GM12874 (cell line): ENCODE measurements around the gene VPS29.

ENCODE experiments used
- TF ChIP-seq, protein P1 (sequence below): IDR thresholded peaks from 2 replicates; pipeline ENCODE4 v1.5.1; 2011; ENCODE audit warnings: low read depth, mild to moderate bottlenecking, control low read depth, low read length, moderate library complexity; ENCODE audit not compliant: insufficient read depth

Gene VPS29

DNA sequence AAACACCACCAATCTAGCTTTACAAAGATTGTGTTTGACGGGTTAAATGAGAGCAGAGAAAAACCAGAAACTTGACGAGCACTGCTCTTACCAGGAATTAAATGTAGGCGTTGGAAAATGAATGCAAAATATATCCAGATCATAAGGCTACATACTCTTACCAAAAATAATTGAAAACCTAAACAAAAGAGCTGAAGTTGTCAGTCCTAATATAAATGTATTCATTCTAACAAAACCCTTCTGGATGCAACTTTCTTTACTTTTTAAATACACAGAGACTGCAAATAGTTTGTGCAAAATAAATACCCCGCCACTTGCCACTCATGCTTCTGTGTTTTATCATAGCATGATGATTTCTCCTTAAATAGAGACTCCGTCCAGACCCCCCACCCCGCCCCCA lies 32.9 kb upstream of the VPS29 start:
- TF ChIP-seq, protein P1, sequence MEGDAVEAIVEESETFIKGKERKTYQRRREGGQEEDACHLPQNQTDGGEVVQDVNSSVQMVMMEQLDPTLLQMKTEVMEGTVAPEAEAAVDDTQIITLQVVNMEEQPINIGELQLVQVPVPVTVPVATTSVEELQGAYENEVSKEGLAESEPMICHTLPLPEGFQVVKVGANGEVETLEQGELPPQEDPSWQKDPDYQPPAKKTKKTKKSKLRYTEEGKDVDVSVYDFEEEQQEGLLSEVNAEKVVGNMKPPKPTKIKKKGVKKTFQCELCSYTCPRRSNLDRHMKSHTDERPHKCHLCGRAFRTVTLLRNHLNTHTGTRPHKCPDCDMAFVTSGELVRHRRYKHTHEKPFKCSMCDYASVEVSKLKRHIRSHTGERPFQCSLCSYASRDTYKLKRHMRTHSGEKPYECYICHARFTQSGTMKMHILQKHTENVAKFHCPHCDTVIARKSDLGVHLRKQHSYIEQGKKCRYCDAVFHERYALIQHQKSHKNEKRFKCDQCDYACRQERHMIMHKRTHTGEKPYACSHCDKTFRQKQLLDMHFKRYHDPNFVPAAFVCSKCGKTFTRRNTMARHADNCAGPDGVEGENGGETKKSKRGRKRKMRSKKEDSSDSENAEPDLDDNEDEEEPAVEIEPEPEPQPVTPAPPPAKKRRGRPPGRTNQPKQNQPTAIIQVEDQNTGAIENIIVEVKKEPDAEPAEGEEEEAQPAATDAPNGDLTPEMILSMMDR, result no peak

DNA sequence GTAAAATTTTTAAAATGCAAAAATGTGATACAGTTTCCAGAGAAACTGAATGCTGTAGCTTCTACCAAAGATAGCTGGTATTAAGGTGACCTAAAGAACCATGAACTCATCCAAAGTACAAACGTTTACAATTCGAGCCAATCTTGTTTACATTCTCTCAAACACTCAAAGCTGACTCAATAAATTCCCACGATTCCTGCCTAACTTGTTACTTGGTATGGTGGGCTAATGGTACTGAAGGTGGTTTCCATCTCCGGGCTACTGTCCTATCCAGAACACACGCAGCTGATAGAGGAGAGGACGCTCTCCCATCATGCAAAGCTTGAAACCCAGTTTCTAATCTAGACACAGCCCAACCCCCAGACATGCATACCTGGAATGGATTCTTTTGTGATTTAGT lies 31.7 kb upstream of the VPS29 start:
- TF ChIP-seq, protein P1, result no peak

DNA sequence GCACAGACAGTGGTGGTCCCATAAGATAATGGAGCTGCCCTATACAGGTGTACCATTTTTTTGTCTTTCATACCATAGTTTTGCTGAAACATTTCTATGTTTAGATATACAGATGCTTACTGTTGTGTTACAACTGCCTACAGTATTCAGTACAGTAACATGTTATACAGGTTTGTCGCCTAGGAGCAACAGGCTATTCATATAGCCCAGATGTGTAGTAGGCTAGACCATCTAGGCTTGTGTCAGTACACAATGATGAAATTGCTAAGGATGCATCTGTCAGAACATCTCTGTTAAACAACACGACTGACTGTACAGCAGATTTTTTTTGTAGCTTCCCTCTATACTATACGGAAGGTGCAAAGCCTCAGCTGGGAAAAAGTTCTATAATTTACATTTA lies 30.7 kb upstream of the VPS29 start:
- TF ChIP-seq, protein P1, result no peak

DNA sequence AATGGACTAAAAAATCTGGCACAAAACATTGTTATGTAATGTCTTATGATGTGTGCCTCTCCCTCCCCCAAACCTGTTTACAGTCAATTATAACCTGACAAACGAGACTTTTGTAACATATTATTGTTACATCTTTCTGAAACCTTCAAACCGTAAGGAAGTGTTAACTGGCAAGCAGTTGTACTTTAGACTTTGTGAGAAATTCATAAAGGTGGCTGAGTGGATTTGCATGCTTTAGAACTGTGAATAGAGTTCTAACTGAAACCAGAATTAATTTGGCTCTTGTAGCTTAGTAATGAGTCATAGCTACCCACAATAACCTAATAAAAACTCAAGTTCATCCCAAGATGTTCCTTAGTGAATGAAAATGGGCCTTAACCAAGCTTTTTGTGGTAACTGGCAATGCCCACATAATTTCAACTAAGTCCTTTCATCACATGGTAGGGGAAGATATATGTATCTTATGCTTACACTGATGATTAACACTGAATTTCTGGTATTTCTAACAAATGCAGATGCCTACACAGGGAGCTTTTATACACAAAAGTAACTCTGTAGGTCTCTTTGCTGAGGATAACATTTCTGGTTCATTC lies 29.9 kb upstream of the VPS29 start:
- TF ChIP-seq, protein P1, result no peak

DNA sequence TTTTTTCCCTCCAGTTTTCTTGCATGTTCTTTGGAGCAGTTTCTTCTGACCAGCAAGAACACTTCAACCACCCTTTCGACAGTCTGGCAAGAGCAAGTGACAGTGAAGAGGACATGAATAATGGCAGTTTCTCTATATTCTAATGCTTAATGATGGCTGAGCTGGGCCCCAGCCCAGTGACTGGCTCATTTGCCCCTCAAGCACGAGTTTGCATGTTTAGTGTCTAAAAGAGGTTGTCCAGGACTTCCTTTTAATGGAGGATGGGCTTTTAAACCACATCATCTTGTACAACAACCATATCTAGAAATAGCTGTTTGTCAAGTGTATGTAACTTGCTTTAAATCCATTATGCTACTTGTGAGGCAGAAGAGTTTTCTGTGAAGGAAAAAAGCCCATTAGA lies 28.6 kb upstream of the VPS29 start:
- TF ChIP-seq, protein P1, result no peak

DNA sequence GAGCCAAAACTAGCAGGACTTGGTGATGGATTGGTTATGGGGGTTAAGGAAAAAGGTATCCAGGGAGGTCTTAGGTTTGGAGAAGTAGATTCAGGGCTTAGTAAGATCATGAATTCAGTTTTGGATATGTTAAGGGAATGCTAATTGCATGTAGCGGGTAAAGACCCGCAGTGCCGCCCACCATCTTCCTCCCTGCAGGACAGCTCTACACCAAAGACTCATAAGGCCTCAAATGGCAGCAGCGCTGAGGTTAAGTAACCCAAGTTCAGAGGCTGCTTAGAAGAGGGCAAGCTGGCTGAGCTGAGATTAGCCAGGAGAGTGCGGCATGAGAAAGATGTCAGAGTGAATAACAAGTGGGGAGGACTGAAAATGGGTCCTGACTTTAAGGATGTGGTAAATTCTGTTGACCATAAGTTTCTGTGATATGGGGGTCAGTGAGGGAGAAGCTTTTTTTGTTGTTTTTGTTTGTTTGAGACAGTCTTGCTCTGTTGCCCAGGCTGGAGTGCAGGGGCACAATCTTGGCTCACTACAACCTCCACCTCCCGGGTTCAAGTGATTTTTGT lies 26.4 kb upstream of the VPS29 start:
- TF ChIP-seq, protein P1, result no peak

DNA sequence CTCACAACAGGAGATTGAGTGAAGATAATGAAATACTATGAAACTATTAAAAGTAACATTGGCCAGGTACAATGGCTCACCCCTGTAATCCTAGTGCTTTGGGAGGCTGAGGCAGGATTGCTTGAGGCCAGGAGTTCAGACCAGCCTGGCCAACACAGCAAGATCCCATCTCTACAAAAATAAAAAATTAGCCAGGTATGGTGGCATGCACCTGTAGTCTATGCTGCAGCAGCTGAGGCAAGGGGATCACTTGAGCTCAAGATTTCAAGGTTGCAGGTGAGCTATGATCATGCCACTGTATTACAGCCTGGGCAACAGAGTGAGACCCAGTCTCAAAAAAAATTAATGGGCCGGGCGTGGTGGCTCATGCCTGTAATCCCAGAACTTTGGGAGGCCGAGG lies 15.1 kb upstream of the VPS29 start:
- TF ChIP-seq, protein P1, result no peak
